ENCODE results near the gene PNPLA4.

DNA sequence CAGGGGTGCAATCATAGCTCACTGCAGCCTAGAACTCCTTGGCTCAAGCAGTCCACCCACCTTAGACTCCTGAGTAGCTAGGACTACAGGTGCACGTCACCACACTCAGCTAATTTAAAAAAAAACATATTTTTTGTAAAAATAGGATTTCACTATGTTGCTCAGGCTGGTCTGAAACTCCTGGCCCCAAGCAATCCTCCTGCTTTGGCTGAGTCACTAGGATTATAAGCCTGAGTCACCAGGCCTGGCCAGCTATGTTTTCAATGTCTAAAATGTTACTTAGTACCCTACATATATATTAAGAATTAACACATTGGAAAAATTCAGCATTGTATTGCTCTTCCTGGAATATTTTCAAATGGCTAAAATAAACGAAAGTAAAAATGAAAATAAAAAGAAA lies 37.5 kb downstream of the PNPLA4 start:
- no peak for TF ChIP-seq CEBPB (IDR thresholded peaks at IDR 0.05)
- TF ChIP-seq, protein P1, sequence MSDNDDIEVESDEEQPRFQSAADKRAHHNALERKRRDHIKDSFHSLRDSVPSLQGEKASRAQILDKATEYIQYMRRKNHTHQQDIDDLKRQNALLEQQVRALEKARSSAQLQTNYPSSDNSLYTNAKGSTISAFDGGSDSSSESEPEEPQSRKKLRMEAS (IDR thresholded peaks at IDR 0.05), result no peak

Data from Ishikawa (cell line).